ENCODE measurements around the gene NRTN. TPM values are rescaled to one million over a fixed set of nuclear protein-coding genes. Genes with fewer than 3 reads are reported as not detected.
A peak's percentile ranks its signal among the peaks of the same experiment; 100 is the strongest.

Gene NRTN
- total RNA-seq, 6 donors from 2014 or later, result 0.77 to 13.3 (median 4.5) TPM

DNA sequence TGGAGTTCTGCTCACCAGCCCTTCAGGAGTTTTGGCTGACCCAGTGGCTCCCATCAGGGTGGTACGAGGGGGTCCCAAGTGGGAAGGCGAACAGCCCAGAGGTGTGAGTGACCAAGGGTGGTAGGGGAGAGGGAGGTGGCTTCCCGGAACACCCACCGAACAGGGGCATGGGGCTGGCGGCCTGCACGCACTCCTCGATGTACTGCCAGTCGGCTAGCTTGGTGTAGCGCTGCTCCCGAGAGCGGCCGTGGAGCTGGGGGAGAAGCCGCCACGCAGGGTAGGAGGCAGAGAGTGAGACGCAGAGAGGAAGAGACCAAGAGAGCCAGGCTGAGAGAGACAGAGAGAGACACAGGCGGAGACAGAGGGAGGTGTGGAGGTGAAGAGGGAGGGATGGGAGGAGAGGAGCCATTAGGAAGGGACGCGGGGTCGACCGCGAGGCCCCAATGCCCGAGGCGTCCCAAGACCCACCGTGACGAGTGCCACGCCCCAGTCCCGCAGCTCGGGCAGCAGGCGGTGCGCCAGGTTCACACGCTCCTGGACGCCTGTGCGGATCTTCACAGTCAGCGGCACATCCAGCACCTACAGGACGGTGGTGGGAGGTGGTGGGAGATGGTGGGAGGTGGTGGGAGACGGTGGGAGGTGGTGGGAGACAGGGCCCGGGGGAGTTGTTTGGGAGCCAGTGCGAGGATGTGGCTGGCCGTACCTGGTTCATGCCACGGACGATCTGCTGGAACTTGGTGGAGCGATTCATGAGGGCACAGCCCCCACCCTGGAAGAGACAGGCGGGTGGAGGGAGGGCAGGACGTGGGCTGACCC is 18.1 kb upstream of the NRTN start:
- 89 to 93% methylated on average over 40 to 44 of the region's 44 CpGs for WGBS, 2 donors
- Histone ChIP-seq H3K36me3 (peaks cover 40 to 73% (median 61%) of the 10 kb centered on the region in 4 donors), H3K4me1 (peaks cover 6 to 8% (median 7%) of the 10 kb centered on the region in 4 donors), H3K9me3 (no peaks in the 10 kb centered on the region), H3K4me3 (no peak overlapping the region), H3K27ac (no peak overlapping the region), H3K27me3 (no peaks in the 10 kb centered on the region)
- ATAC-seq (ENCODE audit: low FRiP score in 2 of 2) (no peak), DNase-seq (peak in 1 of 2 donors; percentile 83)
- no peak for TF ChIP-seq POLR2A (IDR thresholded peaks at IDR 0.05)
- TF ChIP-seq, protein P1, sequence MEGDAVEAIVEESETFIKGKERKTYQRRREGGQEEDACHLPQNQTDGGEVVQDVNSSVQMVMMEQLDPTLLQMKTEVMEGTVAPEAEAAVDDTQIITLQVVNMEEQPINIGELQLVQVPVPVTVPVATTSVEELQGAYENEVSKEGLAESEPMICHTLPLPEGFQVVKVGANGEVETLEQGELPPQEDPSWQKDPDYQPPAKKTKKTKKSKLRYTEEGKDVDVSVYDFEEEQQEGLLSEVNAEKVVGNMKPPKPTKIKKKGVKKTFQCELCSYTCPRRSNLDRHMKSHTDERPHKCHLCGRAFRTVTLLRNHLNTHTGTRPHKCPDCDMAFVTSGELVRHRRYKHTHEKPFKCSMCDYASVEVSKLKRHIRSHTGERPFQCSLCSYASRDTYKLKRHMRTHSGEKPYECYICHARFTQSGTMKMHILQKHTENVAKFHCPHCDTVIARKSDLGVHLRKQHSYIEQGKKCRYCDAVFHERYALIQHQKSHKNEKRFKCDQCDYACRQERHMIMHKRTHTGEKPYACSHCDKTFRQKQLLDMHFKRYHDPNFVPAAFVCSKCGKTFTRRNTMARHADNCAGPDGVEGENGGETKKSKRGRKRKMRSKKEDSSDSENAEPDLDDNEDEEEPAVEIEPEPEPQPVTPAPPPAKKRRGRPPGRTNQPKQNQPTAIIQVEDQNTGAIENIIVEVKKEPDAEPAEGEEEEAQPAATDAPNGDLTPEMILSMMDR (IDR thresholded peaks at IDR 0.05), result no peak
- no peak for TF ChIP-seq POLR2AphosphoS5 (IDR thresholded peaks at IDR 0.05)
- TF ChIP-seq EP300 (IDR thresholded peaks at IDR 0.05), result no peak

DNA sequence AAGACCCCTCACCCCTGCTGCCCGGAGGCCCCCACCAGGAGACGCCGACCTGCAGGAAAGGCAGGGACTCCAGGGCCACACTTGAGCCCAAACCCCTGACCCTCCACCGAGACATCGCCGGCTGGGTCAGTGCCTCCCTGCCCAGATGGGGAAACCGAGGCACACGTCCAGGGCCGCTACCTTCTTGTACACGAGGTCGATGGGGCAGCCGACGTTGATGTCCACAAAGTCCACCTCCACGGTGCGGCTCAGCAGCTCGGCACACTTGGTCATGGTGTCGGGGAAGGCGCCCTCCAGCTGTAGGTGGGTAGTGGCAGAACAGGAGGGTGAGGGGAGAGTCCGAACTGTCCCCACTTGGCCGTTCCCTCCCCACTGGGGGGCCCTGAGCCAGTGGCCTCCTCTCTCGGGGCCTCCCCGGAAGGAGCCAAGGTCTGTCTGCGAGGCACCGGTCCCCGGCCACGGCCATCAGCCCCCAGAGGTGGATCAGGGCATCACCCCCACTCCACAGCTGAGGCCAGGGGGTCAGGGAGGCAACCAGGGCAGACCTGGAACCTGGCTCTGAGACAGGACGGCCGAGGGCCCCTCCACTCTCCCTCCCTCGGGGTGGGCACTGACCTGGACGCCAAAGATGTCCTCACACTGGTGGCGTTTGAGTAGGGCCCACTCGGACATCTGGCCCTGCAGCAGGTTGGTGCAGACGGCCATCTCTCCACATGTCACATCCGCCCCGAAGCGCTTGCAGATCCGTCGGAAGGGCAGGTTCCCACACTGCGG is 17.3 kb upstream of the NRTN start:
- peaks cover 40 to 72% (median 61%) of the 10 kb centered on the region in 4 donors for H3K36me3 ChIP-seq
- peak in 1 of 2 donors; percentile 80 for DNase-seq

DNA sequence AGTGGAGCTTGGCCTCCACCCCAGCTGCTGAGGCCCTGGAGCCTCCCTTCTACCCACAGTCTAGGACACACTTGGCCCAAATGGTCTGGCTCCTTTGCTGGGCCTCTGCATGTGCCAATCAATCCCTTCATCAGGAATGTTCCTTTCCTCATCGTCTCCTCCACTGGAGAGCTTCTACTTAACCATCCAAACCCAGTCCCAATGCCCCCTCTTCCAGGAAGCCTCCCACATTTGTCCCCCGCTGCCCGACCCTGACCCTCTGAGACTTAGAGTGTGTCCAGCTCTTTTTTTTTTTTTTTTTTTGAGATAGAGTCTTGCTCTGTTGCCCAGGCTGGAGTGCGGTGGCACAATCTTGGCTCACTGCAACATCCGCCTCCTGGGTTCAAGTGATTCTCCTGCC is 16.4 kb upstream of the NRTN start:
- H3K4me1 ChIP-seq, result peaks cover 6 to 8% (median 7%) of the 10 kb centered on the region in 4 donors
- no peaks in the 10 kb centered on the region for H3K27me3 ChIP-seq
- TF ChIP-seq EP300 (IDR thresholded peaks at IDR 0.05) (no peak), POLR2AphosphoS5 (IDR thresholded peaks at IDR 0.05) (no peak), POLR2A (IDR thresholded peaks at IDR 0.05) (no peak)
- TF ChIP-seq, protein P1 (IDR thresholded peaks at IDR 0.05), result no peak
- H3K4me3 ChIP-seq, result no peak overlapping the region
- DNase-seq (no peak), ATAC-seq (ENCODE audit: low FRiP score in 2 of 2) (no peak)
- H3K9me3 ChIP-seq, result no peaks in the 10 kb centered on the region
- 91 to 96% methylated on average over 5 of the region's 5 CpGs for WGBS, 2 donors
- H3K27ac ChIP-seq, result no peak overlapping the region
- peaks cover 40 to 66% (median 61%) of the 10 kb centered on the region in 4 donors for H3K36me3 ChIP-seq

More for the DNA sequence above, 17.3 kb upstream of the NRTN start:
- Histone ChIP-seq H3K9me3 (no peaks in the 10 kb centered on the region), H3K27ac (no peak overlapping the region), H3K4me3 (no peak overlapping the region), H3K4me1 (peaks cover 6 to 8% (median 7%) of the 10 kb centered on the region in 4 donors), H3K27me3 (no peaks in the 10 kb centered on the region)
- TF ChIP-seq, protein P1 (IDR thresholded peaks at IDR 0.05), result no peak
- no peak for TF ChIP-seq POLR2AphosphoS5 (IDR thresholded peaks at IDR 0.05)
- TF ChIP-seq EP300 (IDR thresholded peaks at IDR 0.05), result no peak
- no peak for TF ChIP-seq POLR2A (IDR thresholded peaks at IDR 0.05)
- WGBS, 2 donors, result 92 to 94% methylated on average over 34 to 36 of the region's 39 CpGs
- ATAC-seq (ENCODE audit: low FRiP score in 2 of 2), result no peak

DNA sequence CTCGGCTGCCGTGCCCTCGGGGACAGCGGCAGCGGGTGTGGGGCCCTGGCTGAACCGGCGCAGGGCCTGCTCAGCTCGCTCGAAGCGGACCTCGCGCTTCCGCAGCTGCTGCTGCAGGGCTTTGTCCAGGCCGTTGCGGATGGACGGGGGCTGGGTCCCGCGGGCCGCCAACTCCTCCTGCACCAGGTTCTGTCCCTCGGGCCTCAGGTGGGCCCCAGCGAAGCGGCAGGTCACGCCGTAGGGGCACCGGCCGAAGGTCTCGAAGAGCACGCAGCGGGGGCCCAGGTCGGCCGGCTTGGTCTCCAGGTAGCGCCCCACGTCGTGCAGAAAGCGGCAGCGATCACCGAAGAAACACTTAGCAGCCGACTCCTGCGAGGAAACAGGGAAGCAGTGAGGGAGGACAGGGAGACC is 15.5 kb upstream of the NRTN start:
- H3K36me3 ChIP-seq, result peaks cover 39 to 58% (median 56%) of the 10 kb centered on the region in 4 donors
- DNase-seq (peak in 1 of 2 donors; percentile 87), ATAC-seq (ENCODE audit: low FRiP score in 2 of 2) (no peak)
- H3K4me3 ChIP-seq, result no peak overlapping the region
- peaks cover 6 to 8% (median 7%) of the 10 kb centered on the region in 4 donors for H3K4me1 ChIP-seq
- WGBS, 2 donors, result 97 to 100% methylated on average over 23 to 38 of the region's 39 CpGs
- no peak overlapping the region for H3K27ac ChIP-seq
- H3K9me3 ChIP-seq, result no peaks in the 10 kb centered on the region
- H3K27me3 ChIP-seq, result no peaks in the 10 kb centered on the region
- TF ChIP-seq EP300 (IDR thresholded peaks at IDR 0.05) (no peak), POLR2AphosphoS5 (IDR thresholded peaks at IDR 0.05) (no peak), POLR2A (IDR thresholded peaks at IDR 0.05) (no peak)
- TF ChIP-seq, protein P1 (IDR thresholded peaks at IDR 0.05), result no peak
